Forelimb muscle (tissue), 1 donor: ENCODE data around the gene KRT8. TPM values are rescaled to one million over a fixed set of nuclear protein-coding genes. Genes with fewer than 3 reads are reported as not detected.
"Not testable (repeated sequence)": the region's sequence is repeated elsewhere in the genome, so short reads cannot be mapped to it uniquely, and the experiment has no call there.

Experiments used
- DNase-seq: peaks from one replicate; pipeline ENCODE4 v3.0.0-alpha.2; 2013; ENCODE audit warnings: low read depth
- polyA plus RNA-seq: library from polyadenylated mRNA; unstranded; fragments of 120-200 nt; gene quantifications from one replicate; pipeline ENCODE4 v1.2.1, GENCODE V29; 2013; ENCODE audit not compliant: insufficient read length

KRT8 gene
- polyA plus RNA-seq, 1 donor, result 3.2 TPM

DNA sequence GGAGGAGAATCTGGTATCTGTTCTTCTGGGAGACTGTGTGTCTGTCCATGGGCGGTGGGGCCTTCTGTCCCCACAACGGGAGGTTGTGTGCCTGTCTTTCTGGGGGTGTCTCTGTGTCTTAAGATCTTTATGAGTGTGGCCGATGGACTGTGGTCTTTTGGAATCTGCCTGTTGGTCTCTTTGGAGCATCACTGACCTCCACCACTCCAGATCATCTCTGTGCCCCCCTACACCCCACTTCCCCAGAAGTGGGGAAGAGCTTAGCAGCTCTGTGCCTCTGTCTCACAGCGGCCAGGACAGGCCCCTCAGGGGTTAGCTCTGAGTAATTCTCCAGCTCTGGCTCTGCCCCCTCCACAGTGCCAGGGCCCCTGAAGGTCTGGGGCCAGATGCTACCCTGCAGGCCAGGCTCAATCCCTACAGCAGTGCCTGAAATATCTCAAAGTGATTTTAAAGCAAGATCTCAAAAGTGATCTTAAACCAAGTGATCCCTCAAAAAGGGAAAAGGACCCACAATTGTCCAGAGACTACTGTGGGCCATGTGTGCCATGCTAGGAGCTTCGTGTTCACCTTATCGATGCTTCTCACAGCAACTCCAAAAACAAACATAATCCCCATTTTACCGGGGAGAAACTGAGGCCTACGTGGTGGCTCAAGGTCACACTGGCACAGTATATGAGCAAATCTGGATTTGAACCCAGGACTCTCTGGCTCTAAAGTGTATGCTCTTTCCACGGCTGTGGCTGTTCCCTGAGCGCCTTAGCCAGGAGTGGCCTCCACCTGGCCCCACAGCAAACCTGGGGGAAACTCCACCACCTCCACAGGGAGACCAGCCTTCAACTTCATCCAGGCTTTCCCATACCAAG is 30.1 kb downstream of the KRT8 start:
- DNase-seq, result no peak

DNA sequence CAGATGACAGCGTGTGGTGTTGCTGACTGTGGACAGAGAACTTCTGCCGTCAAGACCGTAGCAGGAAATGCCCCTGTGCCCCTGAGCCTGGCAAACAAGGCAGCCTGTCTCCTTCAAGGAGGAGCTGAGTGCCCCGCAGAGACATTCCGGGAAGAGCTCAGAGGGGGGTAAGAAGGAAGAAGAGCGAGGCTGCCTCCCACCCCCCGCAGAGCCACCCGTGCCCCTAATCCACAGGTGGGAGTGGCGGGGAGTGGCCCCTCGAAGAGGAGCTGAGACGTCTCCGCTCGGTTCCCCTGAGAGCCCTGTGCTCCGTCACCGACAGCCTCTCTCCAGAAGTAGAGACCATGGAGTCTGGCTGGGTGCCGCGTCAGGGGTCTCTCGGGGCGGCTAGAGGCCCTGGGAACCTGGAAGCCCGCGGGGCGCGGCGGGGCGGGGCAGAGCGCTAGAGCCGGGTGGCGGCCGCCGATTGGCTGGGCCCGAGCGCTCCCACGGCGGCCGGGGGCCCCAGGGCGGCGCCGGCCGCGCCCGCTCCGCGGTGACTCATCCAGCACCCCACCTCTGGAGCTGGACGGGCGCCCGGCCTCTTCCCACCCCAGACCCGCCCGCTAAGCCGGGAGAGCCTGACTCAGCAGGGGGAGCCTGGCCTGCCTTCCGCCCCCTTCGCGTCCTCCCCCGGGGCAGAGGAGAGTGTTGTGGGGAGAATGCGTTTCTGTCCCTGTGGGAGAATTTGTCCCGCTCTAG is 30.9 kb downstream of the KRT8 start:
- no peak for DNase-seq

- no peak for DNase-seq
Measured at GRCh38 chr12:52873513-52873831, 31.4 kb downstream of the KRT8 start.

GRCh38 chr12:52872644-52873389 is 32.1 kb downstream of the KRT8 start:
- DNase-seq, result no peak

DNA sequence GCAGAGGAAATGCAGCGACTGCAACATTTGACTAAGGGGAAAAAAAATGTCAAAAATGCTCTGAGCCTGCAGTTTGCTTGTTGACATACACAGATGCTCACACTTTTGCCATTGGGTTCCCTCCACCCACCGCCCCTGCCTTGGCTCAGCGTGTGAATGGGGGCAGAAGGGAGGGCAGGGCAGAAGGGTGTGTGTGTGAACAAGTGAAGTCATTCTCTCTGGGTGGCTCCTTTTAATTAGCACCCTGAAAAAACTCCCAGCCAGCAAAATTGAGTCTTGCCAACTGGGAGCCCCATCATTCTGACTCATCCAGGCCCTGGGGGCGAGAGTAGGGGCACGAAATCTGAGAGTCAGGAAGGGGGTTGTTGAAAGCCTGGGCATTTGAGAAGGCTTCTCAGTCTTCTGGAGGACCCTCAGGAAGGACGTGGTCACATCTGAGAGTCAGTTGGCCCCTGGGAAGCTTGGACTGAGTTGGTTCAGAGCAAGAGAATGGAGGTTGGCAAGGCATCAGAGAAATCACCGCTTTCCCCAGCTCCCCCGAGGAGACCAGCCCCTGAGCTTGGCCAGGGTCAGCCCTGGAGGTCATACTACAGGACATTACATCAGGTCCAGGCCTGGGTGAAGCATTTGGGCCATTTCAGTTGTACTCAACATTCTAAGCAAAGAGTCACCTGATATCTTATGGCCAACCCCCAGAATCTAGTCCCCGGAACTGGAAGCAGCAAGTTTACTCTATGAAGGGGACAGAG is 33.4 kb downstream of the KRT8 start:
- no peak for DNase-seq

GRCh38 chr12:52870361-52871290 is 34.2 kb downstream of the KRT8 start:
- DNase-seq, result no peak

DNA sequence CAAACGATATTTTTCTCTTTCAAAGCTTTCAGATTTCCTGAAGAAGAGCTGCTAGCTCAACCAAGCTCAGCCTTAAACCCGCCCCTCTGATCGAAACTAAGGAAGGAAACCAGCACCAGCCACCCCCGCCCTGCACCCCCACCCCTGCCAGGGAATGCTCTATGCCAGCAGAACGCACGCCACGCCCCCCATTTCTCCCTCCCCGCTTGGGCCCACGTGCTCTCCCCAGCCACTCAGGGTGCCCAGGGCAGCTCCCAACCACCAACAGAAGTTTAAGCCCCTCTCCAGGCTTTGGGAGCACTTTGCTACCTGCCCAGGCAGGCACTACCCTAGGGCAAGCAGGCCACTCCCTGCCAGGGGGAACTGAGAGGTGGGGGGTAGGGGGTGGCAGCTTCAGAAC is 37.2 kb downstream of the KRT8 start:
- DNase-seq, result no peak

DNA sequence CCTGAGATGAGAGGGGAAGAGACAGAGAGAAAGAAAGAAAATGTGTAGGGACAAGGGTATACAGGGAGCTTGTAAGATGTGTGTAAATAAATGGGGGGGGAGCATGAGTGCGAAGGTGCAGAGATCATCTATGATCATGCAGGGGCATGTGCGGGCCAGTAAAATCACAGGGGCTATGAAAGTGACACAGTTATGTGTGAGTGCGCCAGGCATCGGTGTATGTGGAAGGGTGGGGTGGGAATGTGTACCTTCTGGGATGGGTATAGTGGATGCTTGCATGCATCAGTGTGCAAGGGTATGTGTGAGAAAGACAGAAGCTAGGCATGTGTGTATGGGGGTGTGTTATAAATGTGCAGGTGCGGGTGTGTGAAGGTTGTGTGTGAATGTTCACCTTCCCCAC is 37.7 kb downstream of the KRT8 start:
- DNase-seq, result no peak

DNA sequence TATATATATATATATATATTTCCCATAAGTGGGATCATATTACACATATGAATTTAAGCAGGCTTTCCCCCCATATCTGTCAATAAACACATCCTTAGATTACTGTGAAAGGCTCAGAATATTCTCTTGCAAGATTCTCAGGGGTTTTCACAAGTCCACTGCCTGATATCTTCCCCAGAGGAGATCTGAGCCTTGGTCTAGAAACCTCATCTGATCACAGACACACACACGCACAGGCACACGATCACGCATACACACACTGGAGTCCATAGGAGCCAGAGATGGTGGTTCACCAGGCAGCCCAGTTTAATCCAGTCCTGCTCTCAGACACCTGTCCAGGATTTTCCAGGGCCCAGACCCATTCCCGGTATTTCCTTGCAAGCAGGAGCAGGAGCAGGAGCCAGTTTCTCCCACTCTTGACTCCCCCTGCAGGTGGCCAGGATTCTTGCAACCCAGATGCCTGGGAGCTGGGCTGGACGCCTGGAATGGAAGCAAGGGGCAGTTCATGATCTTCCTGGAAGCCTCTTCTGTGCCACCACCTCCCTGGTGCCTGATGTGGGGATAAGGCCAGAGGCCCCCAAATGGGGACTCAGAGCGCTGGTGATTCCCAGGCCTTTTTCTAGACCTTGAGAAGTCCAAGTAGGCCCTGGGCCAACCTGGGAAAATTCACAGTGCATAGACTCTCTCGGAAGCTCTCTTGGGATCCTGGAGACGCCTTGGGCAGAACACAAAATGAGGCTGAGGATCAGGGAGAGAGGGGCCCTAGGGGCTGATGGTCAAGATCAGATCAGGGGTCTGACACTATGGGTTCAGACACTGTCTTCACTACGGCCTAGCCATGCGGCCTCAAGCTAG is 39.6 kb downstream of the KRT8 start:
- DNase-seq, result no peak

DNA sequence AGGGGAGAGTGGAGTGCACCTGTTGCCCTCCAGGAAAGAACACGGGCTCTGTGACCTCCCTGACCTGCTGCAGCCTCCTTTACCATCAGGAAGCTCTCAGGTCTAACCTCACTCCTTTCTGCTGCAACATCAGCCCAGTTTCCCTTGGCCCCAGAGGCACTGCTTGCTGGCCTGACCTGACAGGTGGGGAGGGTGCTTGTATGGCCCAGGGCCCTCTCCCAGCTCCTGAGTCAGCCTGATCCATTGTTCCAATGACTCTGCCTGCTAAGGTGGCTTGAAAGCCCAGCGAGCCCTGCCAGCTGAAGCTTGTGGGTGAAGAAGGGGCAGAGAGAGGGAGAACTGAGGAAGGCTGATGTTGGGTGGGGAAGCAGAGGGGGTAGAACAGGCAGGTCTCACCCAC is 42.9 kb downstream of the KRT8 start:
- no peak for DNase-seq

GRCh38 chr12:52861511-52861910 is 43.4 kb downstream of the KRT8 start:
- no peak for DNase-seq

- no peak for DNase-seq
Measured at GRCh38 chr12:52860102-52860823, 44.6 kb downstream of the KRT8 start.

DNA sequence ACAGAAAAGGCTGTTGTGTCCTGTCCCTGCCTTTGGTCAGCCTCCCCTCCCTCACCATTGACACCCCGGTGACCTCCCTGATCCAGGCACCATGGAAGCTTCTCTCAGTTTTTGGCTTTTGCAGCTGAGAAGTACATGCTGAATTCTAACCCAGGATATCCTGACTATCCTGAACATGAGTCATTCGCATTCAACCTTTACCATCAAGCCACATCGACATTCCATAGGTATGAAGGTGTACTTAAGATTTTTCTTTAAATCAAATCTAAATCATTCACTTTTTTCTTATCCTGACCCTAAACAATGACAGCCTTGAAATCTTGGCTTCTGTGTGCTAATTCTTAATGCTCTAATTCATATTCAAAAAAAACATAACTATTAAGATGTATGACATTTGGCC is 47.4 kb downstream of the KRT8 start:
- no peak for DNase-seq

- no peak for DNase-seq
Measured at GRCh38 chr12:52856787-52857186, 48.1 kb downstream of the KRT8 start.

DNA sequence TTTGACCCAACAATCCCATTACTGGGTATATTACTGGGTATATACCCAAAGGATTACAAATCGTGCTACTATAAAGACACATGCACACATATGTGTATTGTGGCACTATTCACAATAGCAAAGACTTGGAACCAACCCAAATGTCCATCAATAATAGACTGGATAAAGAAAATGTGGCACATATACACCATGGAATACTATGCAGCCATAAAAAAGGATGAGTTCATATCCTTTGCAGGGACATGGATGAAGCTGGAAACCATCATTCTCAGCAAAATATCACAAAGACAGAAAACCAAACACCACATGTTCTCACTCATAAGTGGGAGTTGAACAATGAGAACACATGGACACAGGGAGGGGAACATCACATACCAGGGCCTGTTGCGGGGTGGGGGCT is 48.8 kb downstream of the KRT8 start:
- DNase-seq, result not testable (repeated sequence)

- no peak for DNase-seq
Measured at GRCh38 chr12:52851787-52852186, 53.1 kb downstream of the KRT8 start.

- no peak for DNase-seq
Measured at GRCh38 chr12:52850681-52851080, 54.2 kb downstream of the KRT8 start.

DNA sequence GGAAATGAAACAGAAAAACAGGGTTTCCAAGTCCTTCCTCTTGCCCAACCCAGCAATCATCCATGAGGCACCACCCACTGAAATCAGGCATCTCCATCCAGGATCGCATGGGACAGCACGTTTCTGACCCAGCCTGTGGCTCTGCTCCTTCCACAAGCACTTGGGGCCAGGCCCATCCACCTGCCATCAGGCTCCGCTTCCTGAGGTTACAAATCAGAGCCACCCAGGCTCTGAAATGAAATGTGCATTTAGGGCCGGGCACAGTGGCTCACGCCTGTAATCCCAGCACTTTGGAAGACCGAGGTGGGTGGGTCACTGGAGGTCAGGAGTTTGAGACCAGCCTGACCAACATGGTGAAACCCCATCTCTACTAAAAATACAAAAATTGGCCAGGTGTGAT is 55.4 kb downstream of the KRT8 start:
- DNase-seq, result no peak

DNA sequence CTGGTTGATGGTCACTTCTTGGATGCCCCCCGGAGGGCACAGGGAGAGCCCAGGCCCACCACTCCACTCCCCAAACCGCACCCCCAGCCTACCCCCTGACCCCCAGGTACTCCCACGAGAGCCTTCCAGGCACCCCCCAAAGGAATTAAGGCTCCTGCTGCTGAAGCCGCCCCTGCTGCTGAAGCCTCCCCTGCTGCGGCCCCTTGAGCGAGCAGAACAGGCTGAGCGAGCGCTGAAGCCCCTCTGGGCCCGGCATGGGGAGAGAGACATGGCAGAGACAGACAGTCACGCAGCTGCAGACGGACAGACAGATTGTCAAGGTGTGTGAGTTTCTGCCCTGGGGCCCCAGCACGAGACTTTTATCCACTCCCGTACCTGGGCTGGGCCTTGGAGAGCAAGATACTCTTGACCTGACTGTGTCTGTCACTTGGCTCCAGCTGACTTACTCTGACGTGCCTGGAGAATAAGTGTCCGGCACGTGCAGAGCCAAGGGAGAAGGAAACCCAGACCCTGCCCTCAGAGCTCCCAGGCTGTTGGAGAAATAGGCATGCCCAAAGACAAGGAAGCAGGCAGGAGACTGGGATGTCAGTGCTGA is 56.1 kb downstream of the KRT8 start, which contains the start of gene KRT78:
KRT78 (minus strand) TSS at position 334 of the 595 bp plus-strand sequence; CDS start at position 270, 64 bp downstream.
- DNase-seq, result no peak
